ENCODE data around the gene CERK. TPM values are rescaled to one million over a fixed set of nuclear protein-coding genes. Genes with fewer than 3 reads are reported as not detected.

Gene CERK
- total RNA-seq, 2 experiments from 2014 or later: 38.4 to 41.8 TPM

- H3K36me3 Mint-ChIP-seq (ENCODE audit: low read depth): peaks cover 8% of the 10 kb centered on the region
Measured at GRCh38 chr22:46678785-46679700, 59.0 kb downstream of the CERK start.

GRCh38 chr22:46678003-46678657 lies 59.9 kb downstream of the CERK start:
- ChIA-PET CTCF (interaction anchor here (1.2 to 1.8 kb wide), 2 partner anchors 114 to 125 kb away, joined by 3 to 5 read pairs; no protein-coding TSS in a partner anchor), POLR2A (interaction anchor here (1.1 to 1.3 kb wide), 2 partner anchors 8 to 87 kb away, joined by 3 read pairs; no protein-coding TSS in a partner anchor)
- Mint-ChIP-seq H3K9me3 (no peaks in the 10 kb centered on the region), H3K27ac (peak overlapping the region; percentile 61), H3K36me3 (ENCODE audit: low read depth) (peaks cover 8% of the 10 kb centered on the region), H3K27me3 (no peaks in the 10 kb centered on the region), H3K4me3 (no peak overlapping the region), H3K4me1 (ENCODE audit: low read depth) (peaks cover 37% of the 10 kb centered on the region)
- DNase-seq: peak; percentile 32
- intact Hi-C loops (cut with micrococcal nuclease): loop anchor here (10.0 kb wide), 1 partner anchor 93 kb away; no protein-coding TSS in a partner anchor
- TF ChIP-seq, protein P1, sequence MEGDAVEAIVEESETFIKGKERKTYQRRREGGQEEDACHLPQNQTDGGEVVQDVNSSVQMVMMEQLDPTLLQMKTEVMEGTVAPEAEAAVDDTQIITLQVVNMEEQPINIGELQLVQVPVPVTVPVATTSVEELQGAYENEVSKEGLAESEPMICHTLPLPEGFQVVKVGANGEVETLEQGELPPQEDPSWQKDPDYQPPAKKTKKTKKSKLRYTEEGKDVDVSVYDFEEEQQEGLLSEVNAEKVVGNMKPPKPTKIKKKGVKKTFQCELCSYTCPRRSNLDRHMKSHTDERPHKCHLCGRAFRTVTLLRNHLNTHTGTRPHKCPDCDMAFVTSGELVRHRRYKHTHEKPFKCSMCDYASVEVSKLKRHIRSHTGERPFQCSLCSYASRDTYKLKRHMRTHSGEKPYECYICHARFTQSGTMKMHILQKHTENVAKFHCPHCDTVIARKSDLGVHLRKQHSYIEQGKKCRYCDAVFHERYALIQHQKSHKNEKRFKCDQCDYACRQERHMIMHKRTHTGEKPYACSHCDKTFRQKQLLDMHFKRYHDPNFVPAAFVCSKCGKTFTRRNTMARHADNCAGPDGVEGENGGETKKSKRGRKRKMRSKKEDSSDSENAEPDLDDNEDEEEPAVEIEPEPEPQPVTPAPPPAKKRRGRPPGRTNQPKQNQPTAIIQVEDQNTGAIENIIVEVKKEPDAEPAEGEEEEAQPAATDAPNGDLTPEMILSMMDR (IDR thresholded peaks at IDR 0.05): no peak
- no peak for ATAC-seq

More at GRCh38 chr22:46678785-46679700, 59.0 kb downstream of the CERK start:
- ATAC-seq (no peak), DNase-seq (no peak)
- TF ChIP-seq, protein P1 (IDR thresholded peaks at IDR 0.05): no peak
- CTCF ChIA-PET: interaction anchor here (1.2 to 1.8 kb wide), 2 partner anchors 115 to 124 kb away, joined by 3 to 5 read pairs; no protein-coding TSS in a partner anchor
- no peak overlapping the region for H3K27ac Mint-ChIP-seq
- peaks cover 29% of the 10 kb centered on the region for H3K4me1 Mint-ChIP-seq (ENCODE audit: low read depth)
- intact Hi-C loops (cut with micrococcal nuclease): loop anchor here (10.0 kb wide), 1 partner anchor 94 kb away; no protein-coding TSS in a partner anchor
- H3K4me3 Mint-ChIP-seq: no peak overlapping the region
- no peaks in the 10 kb centered on the region for H3K9me3 Mint-ChIP-seq
- POLR2A ChIA-PET: interaction anchor here (1.1 kb wide), 1 partner anchor 86 kb away, joined by 3 read pairs; no protein-coding TSS in a partner anchor
- no peaks in the 10 kb centered on the region for H3K27me3 Mint-ChIP-seq

- CTCF ChIA-PET: interaction anchor here (1.2 to 1.8 kb wide), 2 partner anchors 114 to 126 kb away, joined by 3 to 5 read pairs; no protein-coding TSS in a partner anchor
Measured at GRCh38 chr22:46677323-46678002, 60.6 kb downstream of the CERK start.

GRCh38 chr22:46676881-46677280 lies 61.2 kb downstream of the CERK start:
- ATAC-seq (no peak), DNase-seq (no peak)
- no peak overlapping the region for H3K4me3 Mint-ChIP-seq
- POLR2A ChIA-PET: interaction anchor here (1.3 to 1.6 kb wide), 2 partner anchors 9 to 86 kb away, joined by 3 to 4 read pairs; partner anchors contain the start of gene TBC1D22A
- no peaks in the 10 kb centered on the region for H3K9me3 Mint-ChIP-seq
- TF ChIP-seq, protein P1 (IDR thresholded peaks at IDR 0.05): no peak
- H3K4me1 Mint-ChIP-seq (ENCODE audit: low read depth): peaks cover 44% of the 10 kb centered on the region
- CTCF ChIA-PET: no interaction called here
- intact Hi-C loops (cut with micrococcal nuclease): loop anchor here (10.0 kb wide), 1 partner anchor 92 kb away; no protein-coding TSS in a partner anchor
- H3K36me3 Mint-ChIP-seq (ENCODE audit: low read depth): peaks cover 8% of the 10 kb centered on the region
- no peaks in the 10 kb centered on the region for H3K27me3 Mint-ChIP-seq
- H3K27ac Mint-ChIP-seq: peak overlapping the region; percentile 37

More at GRCh38 chr22:46677323-46678002, 60.6 kb downstream of the CERK start:
- Mint-ChIP-seq H3K4me1 (ENCODE audit: low read depth) (peaks cover 44% of the 10 kb centered on the region), H3K27me3 (no peaks in the 10 kb centered on the region), H3K4me3 (no peak overlapping the region), H3K27ac (peak overlapping the region; percentile 61), H3K36me3 (ENCODE audit: low read depth) (peaks cover 8% of the 10 kb centered on the region), H3K9me3 (no peaks in the 10 kb centered on the region)
- intact Hi-C loops (cut with micrococcal nuclease): loop anchor here (10.0 kb wide), 1 partner anchor 93 kb away; no protein-coding TSS in a partner anchor
- POLR2A ChIA-PET: interaction anchor here (1.3 to 1.6 kb wide), 2 partner anchors 9 to 85 kb away, joined by 3 to 4 read pairs; partner anchors contain the start of gene TBC1D22A
- ATAC-seq (no peak), DNase-seq (no peak)
- TF ChIP-seq, protein P1 (IDR thresholded peaks at IDR 0.05): no peak
